ENCODE data around the gene LETM1. TPM values are rescaled to one million over a fixed set of nuclear protein-coding genes. Genes with fewer than 3 reads are reported as not detected.

LETM1 gene
- total and polyA plus RNA-seq, 2 experiments from 2014 or later: 23.3 to 68.9 TPM

- Histone ChIP-seq H3K9me2 (ENCODE audit: insufficient read depth) (no peaks in the 10 kb centered on the region), H4K20me1 (replicated peaks; ENCODE audit: insufficient read depth) (peaks cover 13% of the 10 kb centered on the region), H2AFZ (no peak overlapping the region), H3K79me2 (replicated peaks; ENCODE audit: insufficient read depth) (peaks cover 5% of the 10 kb centered on the region; the same call in 1 of the 2 replicates), H3K27ac (ENCODE audit: low read depth) (no peak overlapping the region), H3K36me3 (ENCODE audit: insufficient read depth) (peaks cover 20% of the 10 kb centered on the region), H3K4me3 (no peak overlapping the region), H3K4me2 (no peak overlapping the region), H3F3A (replicated peaks; ENCODE audit: low read depth) (no peaks in the 10 kb centered on the region), H3K27me3 (ENCODE audit: insufficient read depth) (no peaks in the 10 kb centered on the region), H3K4me1 (ENCODE audit: insufficient read depth) (no peaks in the 10 kb centered on the region)
- H3K27me3 Mint-ChIP-seq (ENCODE audit: insufficient read depth, low read depth, poor library complexity): peaks cover 4% of the 10 kb centered on the region
- H3K27ac Mint-ChIP-seq: no peak overlapping the region
- TF ChIP-seq ZNF331 (CRISPR knock-in tag; IDR thresholded peaks at IDR 0.05; ENCODE audit: low read depth): no peak
- no peak for TF ChIP-seq ETS1 (IDR thresholded peaks at IDR 0.05)
- TF ChIP-seq REST (IDR thresholded peaks at IDR 0.05; ENCODE audit: unreplicated experiment): no peak
- TF ChIP-seq JUNB (IDR thresholded peaks at IDR 0.05; ENCODE audit: unreplicated experiment): no peak
- TF ChIP-seq CREB1 (CRISPR knock-in tag; IDR thresholded peaks at IDR 0.05; ENCODE audit: low read depth): no peak
- TF ChIP-seq ZNF114 (CRISPR knock-in tag; IDR thresholded peaks at IDR 0.05): no peak
- TF ChIP-seq EZH2 (IDR thresholded peaks at IDR 0.05; ENCODE audit: low read depth, unreplicated experiment): no peak
- no peak for TF ChIP-seq POLR2AphosphoS5 (IDR thresholded peaks at IDR 0.05; ENCODE audit: low read depth)
- no peak for TF ChIP-seq CTCF (conservative IDR thresholded peaks at IDR 0.05; ENCODE audit: low read depth in 2 of 2)
- TF ChIP-seq STAT1 (IDR thresholded peaks at IDR 0.05; ENCODE audit: unreplicated experiment): no peak
- no peak for TF ChIP-seq EZH2phosphoT487 (IDR thresholded peaks at IDR 0.05; ENCODE audit: unreplicated experiment)
- TF ChIP-seq ZNF462 (CRISPR knock-in tag; IDR thresholded peaks at IDR 0.05): no peak
- ATAC-seq: no peak
- peaks cover 46% of the 10 kb centered on the region for H3K36me3 Mint-ChIP-seq (ENCODE audit: low read depth)
- no peak overlapping the region for H3K4me3 Mint-ChIP-seq
- no peaks in the 10 kb centered on the region for H3K4me1 Mint-ChIP-seq
- no peaks in the 10 kb centered on the region for H3K9me3 Mint-ChIP-seq
- DNase-seq (ENCODE audit: low spot score): no peak
These were observed 14.1 kb downstream of the LETM1 start for GRCh38 chr4:1841887-1842210.

Measured in GM23338 (cell line).